ENCODE data around the gene LST1.

LST1 gene

DNA sequence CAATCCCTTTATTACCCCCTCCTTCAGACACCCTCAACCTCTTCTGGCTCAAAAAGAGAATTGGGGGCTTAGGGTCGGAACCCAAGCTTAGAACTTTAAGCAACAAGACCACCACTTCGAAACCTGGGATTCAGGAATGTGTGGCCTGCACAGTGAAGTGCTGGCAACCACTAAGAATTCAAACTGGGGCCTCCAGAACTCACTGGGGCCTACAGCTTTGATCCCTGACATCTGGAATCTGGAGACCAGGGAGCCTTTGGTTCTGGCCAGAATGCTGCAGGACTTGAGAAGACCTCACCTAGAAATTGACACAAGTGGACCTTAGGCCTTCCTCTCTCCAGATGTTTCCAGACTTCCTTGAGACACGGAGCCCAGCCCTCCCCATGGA lies 8.5 kb upstream of the LST1 start:
- H3K4me3 ChIP-seq (ENCODE audit: low read depth, low read length) = peak overlapping the region; percentile 73
- TF ChIP-seq, protein P1, sequence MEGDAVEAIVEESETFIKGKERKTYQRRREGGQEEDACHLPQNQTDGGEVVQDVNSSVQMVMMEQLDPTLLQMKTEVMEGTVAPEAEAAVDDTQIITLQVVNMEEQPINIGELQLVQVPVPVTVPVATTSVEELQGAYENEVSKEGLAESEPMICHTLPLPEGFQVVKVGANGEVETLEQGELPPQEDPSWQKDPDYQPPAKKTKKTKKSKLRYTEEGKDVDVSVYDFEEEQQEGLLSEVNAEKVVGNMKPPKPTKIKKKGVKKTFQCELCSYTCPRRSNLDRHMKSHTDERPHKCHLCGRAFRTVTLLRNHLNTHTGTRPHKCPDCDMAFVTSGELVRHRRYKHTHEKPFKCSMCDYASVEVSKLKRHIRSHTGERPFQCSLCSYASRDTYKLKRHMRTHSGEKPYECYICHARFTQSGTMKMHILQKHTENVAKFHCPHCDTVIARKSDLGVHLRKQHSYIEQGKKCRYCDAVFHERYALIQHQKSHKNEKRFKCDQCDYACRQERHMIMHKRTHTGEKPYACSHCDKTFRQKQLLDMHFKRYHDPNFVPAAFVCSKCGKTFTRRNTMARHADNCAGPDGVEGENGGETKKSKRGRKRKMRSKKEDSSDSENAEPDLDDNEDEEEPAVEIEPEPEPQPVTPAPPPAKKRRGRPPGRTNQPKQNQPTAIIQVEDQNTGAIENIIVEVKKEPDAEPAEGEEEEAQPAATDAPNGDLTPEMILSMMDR (IDR thresholded peaks at IDR 0.05; ENCODE audit: insufficient read depth, low read depth, low read length, missing control alignments) = no peak
- DNase-seq (ENCODE audit: low read depth) = peak; percentile 15

DNA sequence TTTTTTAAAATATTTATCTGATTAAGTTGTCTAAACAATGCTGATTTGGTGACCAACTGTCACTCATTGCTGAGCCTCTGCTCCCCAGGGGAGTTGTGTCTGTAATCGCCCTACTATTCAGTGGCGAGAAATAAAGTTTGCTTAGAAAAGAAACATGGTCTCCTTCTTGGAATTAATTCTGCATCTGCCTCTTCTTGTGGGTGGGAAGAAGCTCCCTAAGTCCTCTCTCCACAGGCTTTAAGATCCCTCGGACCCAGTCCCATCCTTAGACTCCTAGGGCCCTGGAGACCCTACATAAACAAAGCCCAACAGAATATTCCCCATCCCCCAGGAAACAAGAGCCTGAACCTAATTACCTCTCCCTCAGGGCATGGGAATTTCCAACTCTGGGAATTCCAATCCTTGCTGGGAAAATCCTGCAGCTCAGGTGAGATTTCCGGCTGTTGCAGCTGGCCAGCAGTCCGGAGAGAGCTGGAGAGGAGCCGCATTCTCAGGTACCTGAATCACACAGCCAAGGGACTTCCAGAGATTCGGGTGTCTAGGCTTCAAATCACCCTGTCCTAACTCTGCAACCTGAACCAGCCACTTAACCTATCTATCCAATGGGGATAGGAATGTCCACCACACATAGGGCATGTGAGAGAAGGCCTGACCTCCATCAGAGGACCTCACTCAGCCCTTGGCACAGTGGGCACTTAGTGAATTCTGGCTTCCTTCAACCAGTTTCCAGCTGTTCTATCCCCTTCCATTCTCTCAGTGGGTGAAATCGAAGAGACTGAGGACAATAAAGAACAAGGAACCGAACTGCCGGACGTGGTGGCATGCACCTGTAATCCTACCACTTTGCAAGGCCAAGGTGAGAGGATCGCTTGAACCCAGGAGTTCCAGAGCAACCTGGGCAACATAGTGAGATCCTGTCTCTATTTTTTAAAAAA lies 7.6 kb upstream of the LST1 start:
- TF ChIP-seq, protein P1 (IDR thresholded peaks at IDR 0.05; ENCODE audit: insufficient read depth, low read depth, low read length, missing control alignments) = no peak
- DNase-seq (ENCODE audit: low read depth) = peak; percentile 24
- H3K4me3 ChIP-seq (ENCODE audit: low read depth, low read length) = peak overlapping the region; percentile 84

DNA sequence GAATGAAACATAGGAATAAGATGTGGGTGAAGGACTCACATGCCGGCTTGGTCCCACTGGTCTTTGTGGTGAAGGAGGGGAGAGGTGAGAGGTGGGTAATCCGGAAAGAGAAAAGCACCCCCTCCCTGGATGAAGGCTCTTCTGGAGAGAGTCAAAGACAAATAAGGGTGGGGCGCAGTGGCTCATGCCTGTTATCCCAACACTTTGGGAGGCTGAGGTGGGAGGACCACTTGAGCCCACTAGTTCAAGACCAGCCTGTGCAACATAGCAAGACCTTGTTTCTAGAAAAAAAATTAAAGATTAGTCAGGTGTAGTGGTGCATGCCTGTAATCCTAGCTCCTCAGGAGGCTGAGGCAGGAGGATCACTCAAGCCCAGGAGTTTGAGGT lies 7.0 kb upstream of the LST1 start:
- DNase-seq (ENCODE audit: low read depth) = no peak
- peak overlapping the region; percentile 84 for H3K4me3 ChIP-seq (ENCODE audit: low read depth, low read length)
- TF ChIP-seq, protein P1 (IDR thresholded peaks at IDR 0.05; ENCODE audit: insufficient read depth, low read depth, low read length, missing control alignments) = no peak

DNA sequence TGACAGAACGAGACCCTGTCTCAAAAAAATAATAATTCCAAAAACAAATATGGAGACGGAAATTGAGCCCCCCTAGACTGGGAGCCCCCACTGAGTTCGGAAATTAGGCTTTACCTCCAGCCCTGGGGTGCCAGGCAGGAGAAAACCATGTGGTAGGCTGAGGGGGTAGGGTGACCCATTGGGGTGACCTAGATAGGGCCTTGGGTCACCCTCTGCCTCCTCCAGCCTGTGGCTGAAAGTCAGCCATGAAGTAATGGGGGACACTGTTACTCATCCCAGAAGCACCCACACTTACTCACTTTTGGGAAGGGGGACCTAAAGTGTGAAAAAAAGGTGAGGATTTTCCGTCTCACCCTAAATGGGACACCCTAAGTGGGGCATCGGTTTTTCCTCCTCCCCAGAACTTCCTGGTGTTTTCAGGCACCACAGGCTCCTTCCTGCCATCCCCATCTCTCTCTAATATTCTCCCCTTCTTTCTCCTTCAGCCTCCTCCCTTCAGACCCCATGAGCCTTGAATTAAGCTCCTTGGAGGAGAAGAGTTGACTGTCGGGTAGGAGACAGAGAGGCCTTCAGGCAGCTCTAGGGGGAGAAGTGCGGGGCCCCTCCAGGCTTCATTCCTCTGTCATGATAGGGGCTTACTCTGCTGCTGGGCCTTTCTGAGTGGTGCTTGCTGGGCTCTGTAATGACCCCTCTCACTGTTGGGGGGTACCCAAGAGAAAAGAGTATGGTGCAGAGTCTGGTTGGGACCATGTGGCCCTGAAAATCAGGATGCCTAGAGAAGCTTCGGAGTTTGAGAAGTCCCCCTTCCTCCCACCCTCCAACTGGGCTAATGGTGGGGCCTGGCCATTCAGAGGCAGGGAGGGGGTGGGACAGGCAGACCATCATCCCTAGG lies 6.3 kb upstream of the LST1 start:
- peak overlapping the region; percentile 84 for H3K4me3 ChIP-seq (ENCODE audit: low read depth, low read length)
- no peak for DNase-seq (ENCODE audit: low read depth)

DNA sequence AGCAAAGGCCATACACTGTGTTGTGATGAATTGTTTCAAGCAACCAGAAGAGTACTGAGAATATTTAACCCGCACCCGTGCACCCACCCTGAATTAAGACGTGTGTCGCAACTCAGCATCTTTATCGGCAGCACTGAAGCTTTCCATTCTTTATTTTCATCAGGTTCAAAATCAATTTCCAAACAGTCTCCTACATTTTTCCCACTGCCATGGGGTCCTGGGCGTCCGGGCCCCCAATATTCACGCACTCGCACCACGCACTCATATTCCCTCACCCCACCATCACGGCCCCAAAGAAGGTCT lies 5.7 kb upstream of the LST1 start:
- peak overlapping the region; percentile 84 for H3K4me3 ChIP-seq (ENCODE audit: low read depth, low read length)
- TF ChIP-seq, protein P1 (IDR thresholded peaks at IDR 0.05; ENCODE audit: insufficient read depth, low read depth, low read length, missing control alignments) = no peak
- DNase-seq (ENCODE audit: low read depth) = no peak

More for the DNA sequence above, 6.3 kb upstream of the LST1 start:
- TF ChIP-seq, protein P1 (IDR thresholded peaks at IDR 0.05; ENCODE audit: insufficient read depth, low read depth, low read length, missing control alignments) = no peak

DNA sequence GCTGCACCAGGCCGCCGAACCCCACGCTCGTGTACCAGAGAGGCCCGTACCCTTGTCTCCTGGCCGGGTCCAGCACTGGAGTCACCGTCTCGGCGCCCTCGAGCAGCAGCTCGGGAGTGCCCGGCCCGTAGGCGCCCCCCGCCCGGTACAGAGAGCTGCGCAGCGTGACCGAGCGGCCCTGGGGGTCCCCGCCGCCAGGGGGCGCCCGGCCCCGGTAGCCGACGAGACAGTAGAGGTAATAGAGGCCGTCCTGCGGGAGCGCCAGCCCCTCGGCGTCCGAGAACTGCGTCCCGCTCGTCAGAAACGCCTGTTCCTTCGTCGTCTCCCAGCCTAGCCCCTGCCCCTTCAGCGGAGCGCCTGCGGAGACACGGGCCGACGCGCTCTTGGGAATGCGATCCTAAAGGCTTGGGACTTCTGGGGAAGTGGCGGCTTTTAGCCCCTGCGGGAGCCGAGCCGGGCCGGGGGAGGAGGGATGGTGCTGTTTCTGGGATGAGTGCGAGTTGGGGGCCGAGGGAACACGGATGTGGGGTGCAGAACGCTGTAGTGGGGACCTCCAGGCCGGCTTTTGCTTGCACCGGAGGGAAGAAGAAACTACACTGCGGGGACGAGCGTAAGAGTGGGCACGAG lies 5.2 kb upstream of the LST1 start:
- TF ChIP-seq, protein P1 (IDR thresholded peaks at IDR 0.05; ENCODE audit: insufficient read depth, low read depth, low read length, missing control alignments) = peak; percentile 94

More for the DNA sequence above, 5.2 kb upstream of the LST1 start:
- peak; percentile 88 for DNase-seq (ENCODE audit: low read depth)
- peak overlapping the region; percentile 84 for H3K4me3 ChIP-seq (ENCODE audit: low read depth, low read length)

All from GM12865 (cell line).